COLO829 (cell line): ENCODE data around the gene ZNF549.
A peak's percentile ranks its signal among the peaks of the same experiment; 100 is the strongest.
"Not testable (repeated sequence)": the region's sequence is repeated elsewhere in the genome, so short reads cannot be mapped to it uniquely, and the experiment has no call there.

Experiments
- DNase-seq: peaks from one replicate; pipeline ENCODE4 v3.0.0; 2012; ENCODE audit warnings: low spot score

The ZNF549 gene

GRCh38 chr19:57527136-57527881 lies at the start of gene ZNF549:
ZNF549 (plus strand) TSS chr19:57527356; CDS start chr19:57527574, 218 bp downstream.
- peak; percentile 95 for DNase-seq

GRCh38 chr19:57487477-57488298 lies 39.5 kb upstream of the ZNF549 start, which contains the start of gene ZNF419:
ZNF419 (plus strand) TSS chr19:57487750; CDS start chr19:57487951, 201 bp downstream.
- peak; percentile 71 for DNase-seq

GRCh38 chr19:57488299-57488644 lies 38.9 kb upstream of the ZNF549 start:
- DNase-seq, result not testable (repeated sequence)

- DNase-seq, result not testable (repeated sequence)
Measured at GRCh38 chr19:57499332-57499679, 27.9 kb upstream of the ZNF549 start.

- DNase-seq, result peak; percentile 67
Measured at GRCh38 chr19:57499680-57500395, 27.3 kb upstream of the ZNF549 start, which contains the start of gene ZNF773. ZNF773 (plus strand) TSS chr19:57499938; CDS start chr19:57500081, 143 bp downstream.

- DNase-seq, result not testable (repeated sequence)
Measured at GRCh38 chr19:57500400-57500799, 26.8 kb upstream of the ZNF549 start.

- no peak for DNase-seq
Measured at GRCh38 chr19:57506163-57506562, 21.0 kb upstream of the ZNF549 start.

- no peak for DNase-seq
Measured at GRCh38 chr19:57511484-57511883, 15.7 kb upstream of the ZNF549 start.

GRCh38 chr19:57512845-57513244 lies 14.3 kb upstream of the ZNF549 start:
- no peak for DNase-seq

- DNase-seq, result no peak
Measured at GRCh38 chr19:57515255-57515654, 11.9 kb upstream of the ZNF549 start.

- DNase-seq, result not testable (repeated sequence)
Measured at GRCh38 chr19:57518021-57518420, 9.1 kb upstream of the ZNF549 start.

GRCh38 chr19:57537953-57538547 lies 10.9 kb downstream of the ZNF549 start:
- no peak for DNase-seq

GRCh38 chr19:57546513-57546912 lies 19.4 kb downstream of the ZNF549 start:
- DNase-seq, result no peak

- DNase-seq, result no peak
Measured at GRCh38 chr19:57552432-57552831, 25.3 kb downstream of the ZNF549 start.

GRCh38 chr19:57557659-57558058 lies 30.5 kb downstream of the ZNF549 start:
- no peak for DNase-seq

- no peak for DNase-seq
Measured at GRCh38 chr19:57558525-57558924, 31.4 kb downstream of the ZNF549 start.

- no peak for DNase-seq
Measured at GRCh38 chr19:57559008-57559403, 31.9 kb downstream of the ZNF549 start.

- DNase-seq, result peak; percentile 91
Measured at GRCh38 chr19:57559404-57560025, 32.4 kb downstream of the ZNF549 start, which contains the start of gene ZNF550. ZNF550 (minus strand) TSS chr19:57559863; CDS start chr19:57559682, 181 bp downstream.

- peak; percentile 35 for DNase-seq
Measured at GRCh38 chr19:57560049-57560491, 32.9 kb downstream of the ZNF549 start.

- no peak for DNase-seq
Measured at GRCh38 chr19:57563547-57563946, 36.4 kb downstream of the ZNF549 start.
